Measurements from ENCODE around the gene IGSF3.
"Not testable (repeated sequence)": the region's sequence is repeated elsewhere in the genome, so short reads cannot be mapped to it uniquely, and the experiment has no call there.

Gene IGSF3

DNA sequence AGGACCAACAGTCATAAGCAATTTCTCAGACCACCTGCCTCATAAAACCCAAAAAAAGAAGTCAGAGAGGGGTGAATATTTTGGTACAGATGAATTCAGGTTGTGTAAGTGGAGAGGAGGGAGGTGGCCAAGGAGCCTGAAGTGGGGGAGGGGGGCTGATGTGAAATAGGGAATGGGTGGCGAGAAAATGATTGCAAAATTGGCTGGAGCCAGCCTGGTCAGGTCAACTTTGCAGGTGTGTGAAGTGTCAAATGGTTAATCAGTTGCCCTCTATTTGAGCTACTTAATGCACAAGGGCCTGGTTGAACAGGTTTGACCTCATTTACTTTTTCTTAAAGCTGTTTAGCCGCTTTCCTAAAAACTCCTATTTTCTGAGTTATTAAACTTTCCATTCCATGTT, 38.1 kb downstream of the IGSF3 start:
- DNase-seq (ENCODE audit: low read depth) = not testable (repeated sequence)

GRCh38 chr1:116628448-116628847, 39.1 kb downstream of the IGSF3 start:
- no peak for DNase-seq (ENCODE audit: low read depth)

GRCh38 chr1:116627357-116627756, 40.2 kb downstream of the IGSF3 start:
- not testable (repeated sequence) for DNase-seq (ENCODE audit: low read depth)

GRCh38 chr1:116626915-116627314, 40.6 kb downstream of the IGSF3 start:
- not testable (repeated sequence) for DNase-seq (ENCODE audit: low read depth)

- not testable (repeated sequence) for DNase-seq (ENCODE audit: low read depth)
Measured at GRCh38 chr1:116625155-116625554, 42.4 kb downstream of the IGSF3 start.

DNA sequence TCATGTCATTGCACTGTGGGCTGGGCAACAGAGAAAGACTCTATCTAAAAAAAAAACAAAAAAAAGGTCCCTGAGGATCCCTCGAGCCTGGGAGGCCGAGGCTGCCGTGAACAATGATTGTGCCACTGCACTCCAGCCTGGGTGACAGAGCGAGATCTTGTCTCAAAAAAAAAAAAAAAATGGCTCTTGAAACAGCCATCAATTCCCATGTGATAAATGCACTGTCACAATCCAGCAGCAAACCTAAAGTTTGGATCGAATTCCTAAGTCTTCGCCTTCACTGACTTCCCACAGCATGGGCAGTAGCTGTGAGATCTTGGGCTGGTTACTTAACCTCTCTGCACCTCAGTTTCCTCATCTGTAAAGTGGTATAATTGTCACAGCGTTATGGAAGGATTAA, 43.5 kb downstream of the IGSF3 start:
- DNase-seq (ENCODE audit: low read depth) = no peak

DNA sequence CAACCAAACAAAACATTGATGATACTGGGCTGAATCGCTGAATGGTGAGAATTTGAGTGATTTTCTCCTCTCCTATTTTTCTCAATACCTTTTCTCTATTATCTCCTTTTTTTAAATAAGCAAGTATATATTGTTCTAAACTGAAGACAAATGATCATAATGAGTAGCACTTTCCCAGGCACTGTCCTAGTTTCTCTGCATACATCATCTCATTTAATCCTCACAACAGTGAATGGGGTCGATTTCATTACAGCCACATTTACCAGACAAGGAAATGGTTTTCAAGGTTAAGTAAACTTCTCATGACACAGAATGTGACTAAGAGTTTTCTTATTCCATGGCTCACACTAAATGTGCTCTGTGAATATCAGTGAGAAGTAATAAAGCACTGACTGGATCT, 45.0 kb downstream of the IGSF3 start:
- not testable (repeated sequence) for DNase-seq (ENCODE audit: low read depth)

GRCh38 chr1:116621756-116622155, 45.8 kb downstream of the IGSF3 start:
- not testable (repeated sequence) for DNase-seq (ENCODE audit: low read depth)

DNA sequence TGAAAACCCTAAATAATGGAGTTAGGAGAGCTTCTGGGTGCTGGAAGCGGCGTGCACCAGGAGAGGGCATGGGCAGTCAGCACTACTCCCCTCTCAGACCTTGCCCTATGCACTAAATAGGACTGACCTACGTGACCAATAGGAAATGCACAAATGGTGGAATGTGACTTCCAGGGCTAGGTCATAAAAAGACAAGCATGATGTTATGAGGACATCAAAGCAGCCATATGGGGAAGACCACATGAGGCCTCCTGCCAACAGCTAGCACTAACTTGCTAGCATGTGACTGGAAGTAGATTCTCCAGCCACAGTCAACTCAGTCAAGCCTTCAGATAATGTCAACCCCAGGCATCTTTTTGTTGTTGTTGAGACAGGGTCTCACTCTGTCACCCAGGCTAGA, 47.1 kb downstream of the IGSF3 start:
- DNase-seq (ENCODE audit: low read depth) = not testable (repeated sequence)

DNA sequence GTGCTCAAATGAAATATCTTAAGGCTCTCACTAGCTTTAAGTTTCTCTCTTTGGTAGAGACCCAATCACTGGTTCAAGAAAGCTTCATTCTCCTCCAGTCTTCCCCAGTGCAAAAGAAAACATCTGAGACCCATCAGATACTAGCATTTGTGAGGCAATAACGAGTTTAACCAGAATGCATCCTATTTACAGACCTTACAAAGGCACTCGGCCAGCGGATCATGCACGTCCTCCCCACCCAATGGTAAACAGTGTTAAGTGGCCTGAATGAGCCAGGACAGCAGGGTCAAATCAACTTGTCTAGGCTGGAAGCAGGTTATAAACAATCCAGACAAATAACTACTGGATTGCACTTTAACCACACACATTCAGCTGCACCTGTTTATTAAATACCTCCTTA, 48.4 kb downstream of the IGSF3 start:
- not testable (repeated sequence) for DNase-seq (ENCODE audit: low read depth)

DNA sequence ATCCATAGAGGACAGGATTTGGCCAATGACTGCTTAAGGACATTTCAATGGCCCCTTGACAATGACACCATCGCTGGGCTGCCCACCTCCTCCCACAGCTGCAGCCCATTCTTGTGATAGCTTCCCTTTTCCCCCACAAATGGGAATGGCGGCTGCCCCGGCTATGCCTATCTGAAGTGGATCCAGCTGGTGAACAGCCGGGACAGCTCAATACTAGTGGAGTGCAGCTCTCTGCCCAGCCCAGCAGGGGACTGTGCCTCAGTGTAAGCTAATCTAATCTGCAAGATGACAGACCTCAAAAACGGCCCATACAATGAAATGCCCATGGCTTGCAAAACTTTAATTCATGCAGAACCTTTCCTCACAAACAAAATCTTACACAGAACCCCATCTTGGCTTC, 49.7 kb downstream of the IGSF3 start:
- not testable (repeated sequence) for DNase-seq (ENCODE audit: low read depth)

DNA sequence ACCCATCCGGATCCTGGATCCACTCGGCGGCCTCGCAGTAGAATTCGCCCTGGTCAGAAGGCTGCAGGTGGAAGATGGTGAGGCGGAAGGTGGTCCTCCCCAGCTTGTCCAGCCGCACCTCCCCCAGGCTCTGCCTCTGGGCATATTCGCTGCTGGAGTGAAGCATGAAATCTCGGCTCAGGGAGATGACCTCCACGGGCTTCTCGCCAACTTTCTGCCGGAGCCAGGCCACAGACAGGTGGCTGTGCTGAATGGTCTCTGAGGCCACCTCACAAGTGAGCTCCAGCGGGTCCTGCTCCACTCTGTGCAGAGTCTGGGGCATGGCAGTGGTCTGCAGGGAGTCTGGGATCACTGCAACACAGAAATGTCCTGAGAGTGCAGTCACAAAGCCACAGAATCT, 53.7 kb downstream of the IGSF3 start:
- DNase-seq (ENCODE audit: low read depth) = not testable (repeated sequence)

DNA sequence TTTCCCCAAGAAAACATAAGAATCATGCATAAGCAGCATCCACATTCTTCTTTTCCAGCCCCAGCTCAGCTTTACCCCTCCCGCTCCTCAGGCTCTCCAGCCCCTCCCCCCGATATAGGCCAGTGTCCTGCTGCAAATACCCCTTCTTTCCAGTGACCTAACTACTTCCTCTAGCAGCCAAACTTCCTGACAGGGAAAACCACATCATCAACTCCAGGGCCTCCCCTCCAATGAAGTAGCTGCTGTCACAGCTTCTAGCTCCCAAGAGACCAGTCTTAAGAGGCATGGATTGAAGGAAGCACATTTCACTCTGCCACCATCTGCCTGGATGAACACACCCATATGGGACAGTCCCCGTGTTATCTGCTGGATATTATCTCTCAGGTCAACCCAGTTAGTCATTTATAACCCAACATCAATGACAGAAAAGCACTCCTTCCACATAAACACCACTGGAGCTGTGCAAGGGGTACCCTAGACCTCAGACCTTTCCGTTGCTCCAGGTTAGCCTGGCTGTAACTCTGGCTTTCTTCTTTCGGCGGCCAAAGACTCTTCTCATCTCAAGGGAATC, 57.6 kb downstream of the IGSF3 start:
- DNase-seq (ENCODE audit: low read depth) = not testable (repeated sequence)

- not testable (repeated sequence) for DNase-seq (ENCODE audit: low read depth)
Measured at GRCh38 chr1:116608841-116609240, 58.7 kb downstream of the IGSF3 start.

GRCh38 chr1:116608151-116608550, 59.4 kb downstream of the IGSF3 start:
- not testable (repeated sequence) for DNase-seq (ENCODE audit: low read depth)

DNA sequence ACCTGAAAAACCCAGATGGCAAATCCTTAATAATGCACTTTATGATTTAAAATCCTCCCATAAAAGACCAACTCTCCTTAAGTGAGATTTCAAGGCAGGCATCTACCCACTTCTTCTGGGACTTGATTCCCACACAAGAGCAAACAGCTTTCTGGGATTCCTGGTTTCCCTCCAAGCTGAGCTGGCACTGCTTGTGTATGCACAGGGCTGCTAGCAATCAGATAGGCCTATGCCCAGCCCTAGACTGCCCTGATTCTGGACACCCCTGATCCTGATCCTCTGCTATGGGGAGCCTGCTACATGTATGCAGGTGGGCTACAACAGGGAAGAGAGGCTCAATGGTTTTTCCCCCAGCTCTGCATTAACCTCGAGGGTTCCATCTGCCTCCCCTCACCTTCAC, 60.1 kb downstream of the IGSF3 start:
- not testable (repeated sequence) for DNase-seq (ENCODE audit: low read depth)

GRCh38 chr1:116606067-116606466, 61.5 kb downstream of the IGSF3 start:
- not testable (repeated sequence) for DNase-seq (ENCODE audit: low read depth)

DNA sequence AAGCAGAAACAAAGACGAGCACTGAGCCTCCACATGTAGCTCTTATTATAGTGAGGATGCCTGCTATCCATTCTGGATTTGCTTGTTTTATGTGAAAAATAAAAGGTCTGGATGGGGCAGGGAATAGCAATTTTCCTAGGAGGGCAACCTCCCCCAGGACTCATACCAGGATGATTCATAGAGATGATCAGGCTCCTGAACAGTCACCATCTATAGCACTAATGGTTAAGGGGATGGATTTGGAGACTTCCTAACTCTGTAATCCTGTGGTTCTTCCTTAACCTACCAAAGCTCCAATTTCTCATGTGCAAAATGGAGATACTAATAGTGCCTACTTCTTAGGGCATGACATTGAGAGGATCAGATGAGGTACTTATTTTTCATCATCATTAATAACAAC, 62.2 kb downstream of the IGSF3 start:
- no peak for DNase-seq (ENCODE audit: low read depth)

DNA sequence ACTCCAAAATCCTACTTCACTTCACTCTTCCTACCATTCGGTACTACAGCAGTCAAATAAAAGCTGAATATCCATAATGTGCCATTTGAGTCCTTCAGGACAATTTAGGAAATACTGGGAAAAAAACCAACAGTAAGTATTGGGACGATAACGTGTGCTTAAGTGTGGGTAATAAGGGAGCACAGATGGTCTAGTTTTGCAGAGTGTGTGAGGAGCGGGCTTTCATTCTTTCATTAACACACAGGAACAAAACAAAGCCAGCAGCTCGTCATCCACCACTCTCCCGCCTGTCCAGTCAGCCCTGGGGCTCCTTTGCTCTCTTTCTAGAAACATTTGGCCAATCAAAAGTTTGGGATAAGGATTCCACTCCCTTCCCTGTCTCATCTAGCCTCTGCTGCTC, 63.1 kb downstream of the IGSF3 start:
- DNase-seq (ENCODE audit: low read depth) = not testable (repeated sequence)

- DNase-seq (ENCODE audit: low read depth) = not testable (repeated sequence)
Measured at GRCh38 chr1:116603646-116604045, 63.9 kb downstream of the IGSF3 start.

DNA sequence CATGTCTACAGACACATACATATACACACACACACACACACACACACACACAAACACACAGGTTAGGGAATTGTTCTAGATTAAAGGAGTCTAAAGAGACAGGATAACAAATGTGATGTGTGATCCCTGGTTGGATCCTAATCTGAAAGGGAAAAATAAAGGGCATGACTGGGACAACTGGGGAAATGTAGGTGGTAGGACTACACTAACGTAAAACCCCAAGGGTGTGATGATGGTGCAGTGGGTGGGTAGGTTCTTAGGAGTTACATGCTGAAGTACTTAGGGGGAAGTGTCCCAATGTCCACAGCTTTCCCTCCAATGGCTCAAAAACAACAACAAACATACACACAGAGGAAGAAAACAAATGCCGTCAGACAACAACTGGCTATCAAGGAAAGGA, 68.2 kb downstream of the IGSF3 start:
- not testable (repeated sequence) for DNase-seq (ENCODE audit: low read depth)

- DNase-seq (ENCODE audit: low read depth) = not testable (repeated sequence)
Measured at GRCh38 chr1:116598420-116599036, 69.0 kb downstream of the IGSF3 start.

DNA sequence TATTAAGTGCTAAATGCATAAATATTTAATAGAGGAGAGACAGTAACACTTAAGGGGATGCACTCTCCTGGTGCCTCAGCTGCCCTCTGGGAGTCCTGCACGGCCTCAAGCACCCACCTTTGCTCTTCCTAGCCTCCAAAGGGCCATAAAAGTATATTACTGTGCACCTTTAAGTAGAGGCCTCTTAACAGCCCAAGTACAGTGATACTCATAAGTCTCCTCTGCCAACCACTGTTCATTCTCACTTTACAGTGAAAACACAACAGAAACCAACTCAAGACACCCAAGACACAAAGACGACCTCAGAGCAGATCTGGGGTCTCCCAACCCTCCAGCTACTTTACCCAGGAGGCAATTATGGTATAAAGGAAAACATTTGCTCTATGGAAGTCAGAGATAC, 70.1 kb downstream of the IGSF3 start:
- not testable (repeated sequence) for DNase-seq (ENCODE audit: low read depth)

GRCh38 chr1:116596742-116597307, 70.7 kb downstream of the IGSF3 start:
- DNase-seq (ENCODE audit: low read depth) = not testable (repeated sequence)

Data from stimulated activated CD4-positive, alpha-beta T cell treated with anti-CD3 and anti-CD28 coated beads, Interleukin-2, amount 100 ng/mL, for 4 hours (primary cell).